ENCODE results near the gene FJX1.

FJX1 gene

GRCh38 chr11:35617687-35618496 lies at the start of gene FJX1:
Gene FJX1 (plus strand): TSS chr11:35618460. CDS start chr11:35618637, 177 bp downstream.
- Histone ChIP-seq H3K4me1 (ENCODE audit: control insufficient read depth, insufficient read depth, low read length) (peaks cover 7% of the 10 kb centered on the region), H3K9me3 (ENCODE audit: control insufficient read depth, insufficient read depth, low read length) (no peaks in the 10 kb centered on the region), H3K27me3 (ENCODE audit: control insufficient read depth, insufficient read depth, low read length) (peaks cover 35% of the 10 kb centered on the region), H3K36me3 (ENCODE audit: control insufficient read depth, insufficient read depth, low read length) (no peaks in the 10 kb centered on the region), H3K4me3 (ENCODE audit: low read depth, low read length) (peak within 1 kb of the TSS; percentile 63), H3K9ac (ENCODE audit: low read depth, low read length) (no peak within 1 kb of the TSS)

GRCh38 chr11:35571696-35572095 lies 46.6 kb upstream of the FJX1 start:
- no peaks in the 10 kb centered on the region for H3K4me1 ChIP-seq (ENCODE audit: control insufficient read depth, insufficient read depth, low read length)
- H3K27me3 ChIP-seq (ENCODE audit: control insufficient read depth, insufficient read depth, low read length) = no peaks in the 10 kb centered on the region
- H3K9ac ChIP-seq (ENCODE audit: low read depth, low read length) = no peak overlapping the region

GRCh38 chr11:35579557-35580396 lies 38.5 kb upstream of the FJX1 start:
- H3K4me1 ChIP-seq (ENCODE audit: control insufficient read depth, insufficient read depth, low read length) = no peaks in the 10 kb centered on the region
- no peak overlapping the region for H3K9ac ChIP-seq (ENCODE audit: low read depth, low read length)
- no peak overlapping the region for H3K4me3 ChIP-seq (ENCODE audit: low read depth, low read length)

More at GRCh38 chr11:35571696-35572095, 46.6 kb upstream of the FJX1 start:
- Histone ChIP-seq H3K4me3 (ENCODE audit: low read depth, low read length) (no peak overlapping the region), H3K9me3 (ENCODE audit: control insufficient read depth, insufficient read depth, low read length) (no peaks in the 10 kb centered on the region), H3K36me3 (ENCODE audit: control insufficient read depth, insufficient read depth, low read length) (no peaks in the 10 kb centered on the region)

GRCh38 chr11:35580397-35580781 lies 37.9 kb upstream of the FJX1 start:
- no peaks in the 10 kb centered on the region for H3K27me3 ChIP-seq (ENCODE audit: control insufficient read depth, insufficient read depth, low read length)
- H3K9ac ChIP-seq (ENCODE audit: low read depth, low read length) = no peak overlapping the region
- H3K4me1 ChIP-seq (ENCODE audit: control insufficient read depth, insufficient read depth, low read length) = no peaks in the 10 kb centered on the region
- no peaks in the 10 kb centered on the region for H3K36me3 ChIP-seq (ENCODE audit: control insufficient read depth, insufficient read depth, low read length)
- H3K9me3 ChIP-seq (ENCODE audit: control insufficient read depth, insufficient read depth, low read length) = no peaks in the 10 kb centered on the region
- H3K4me3 ChIP-seq (ENCODE audit: low read depth, low read length) = no peak overlapping the region

More at GRCh38 chr11:35579557-35580396, 38.5 kb upstream of the FJX1 start:
- Histone ChIP-seq H3K27me3 (ENCODE audit: control insufficient read depth, insufficient read depth, low read length) (no peaks in the 10 kb centered on the region), H3K36me3 (ENCODE audit: control insufficient read depth, insufficient read depth, low read length) (no peaks in the 10 kb centered on the region), H3K9me3 (ENCODE audit: control insufficient read depth, insufficient read depth, low read length) (no peaks in the 10 kb centered on the region)

- no peak overlapping the region for H3K9ac ChIP-seq (ENCODE audit: low read depth, low read length)
- no peaks in the 10 kb centered on the region for H3K27me3 ChIP-seq (ENCODE audit: control insufficient read depth, insufficient read depth, low read length)
- H3K36me3 ChIP-seq (ENCODE audit: control insufficient read depth, insufficient read depth, low read length) = no peaks in the 10 kb centered on the region
- no peaks in the 10 kb centered on the region for H3K4me1 ChIP-seq (ENCODE audit: control insufficient read depth, insufficient read depth, low read length)
- no peak overlapping the region for H3K4me3 ChIP-seq (ENCODE audit: low read depth, low read length)
- H3K9me3 ChIP-seq (ENCODE audit: control insufficient read depth, insufficient read depth, low read length) = no peaks in the 10 kb centered on the region
Observed at GRCh38 chr11:35582033-35582432, 36.2 kb upstream of the FJX1 start.

- Histone ChIP-seq H3K4me1 (ENCODE audit: control insufficient read depth, insufficient read depth, low read length) (no peaks in the 10 kb centered on the region), H3K9ac (ENCODE audit: low read depth, low read length) (no peak overlapping the region), H3K36me3 (ENCODE audit: control insufficient read depth, insufficient read depth, low read length) (no peaks in the 10 kb centered on the region), H3K4me3 (ENCODE audit: low read depth, low read length) (no peak overlapping the region), H3K27me3 (ENCODE audit: control insufficient read depth, insufficient read depth, low read length) (no peaks in the 10 kb centered on the region), H3K9me3 (ENCODE audit: control insufficient read depth, insufficient read depth, low read length) (no peaks in the 10 kb centered on the region)
Observed at GRCh38 chr11:35583126-35583525, 35.1 kb upstream of the FJX1 start.

- H3K36me3 ChIP-seq (ENCODE audit: control insufficient read depth, insufficient read depth, low read length) = no peaks in the 10 kb centered on the region
- no peak overlapping the region for H3K9ac ChIP-seq (ENCODE audit: low read depth, low read length)
- H3K4me3 ChIP-seq (ENCODE audit: low read depth, low read length) = no peak overlapping the region
- no peaks in the 10 kb centered on the region for H3K9me3 ChIP-seq (ENCODE audit: control insufficient read depth, insufficient read depth, low read length)
- no peaks in the 10 kb centered on the region for H3K27me3 ChIP-seq (ENCODE audit: control insufficient read depth, insufficient read depth, low read length)
- H3K4me1 ChIP-seq (ENCODE audit: control insufficient read depth, insufficient read depth, low read length) = no peaks in the 10 kb centered on the region
Observed at GRCh38 chr11:35583843-35584242, 34.4 kb upstream of the FJX1 start.

- Histone ChIP-seq H3K4me3 (ENCODE audit: low read depth, low read length) (no peak overlapping the region), H3K4me1 (ENCODE audit: control insufficient read depth, insufficient read depth, low read length) (no peaks in the 10 kb centered on the region), H3K36me3 (ENCODE audit: control insufficient read depth, insufficient read depth, low read length) (no peaks in the 10 kb centered on the region), H3K9me3 (ENCODE audit: control insufficient read depth, insufficient read depth, low read length) (no peaks in the 10 kb centered on the region), H3K9ac (ENCODE audit: low read depth, low read length) (no peak overlapping the region), H3K27me3 (ENCODE audit: control insufficient read depth, insufficient read depth, low read length) (no peaks in the 10 kb centered on the region)
Observed at GRCh38 chr11:35584321-35584720, 33.9 kb upstream of the FJX1 start.

- Histone ChIP-seq H3K9ac (ENCODE audit: low read depth, low read length) (no peak overlapping the region), H3K4me3 (ENCODE audit: low read depth, low read length) (no peak overlapping the region), H3K27me3 (ENCODE audit: control insufficient read depth, insufficient read depth, low read length) (no peaks in the 10 kb centered on the region), H3K36me3 (ENCODE audit: control insufficient read depth, insufficient read depth, low read length) (no peaks in the 10 kb centered on the region), H3K9me3 (ENCODE audit: control insufficient read depth, insufficient read depth, low read length) (no peaks in the 10 kb centered on the region), H3K4me1 (ENCODE audit: control insufficient read depth, insufficient read depth, low read length) (no peaks in the 10 kb centered on the region)
Observed at GRCh38 chr11:35585416-35585815, 32.8 kb upstream of the FJX1 start.

- H3K27me3 ChIP-seq (ENCODE audit: control insufficient read depth, insufficient read depth, low read length) = no peaks in the 10 kb centered on the region
- H3K9ac ChIP-seq (ENCODE audit: low read depth, low read length) = no peak overlapping the region
- no peak overlapping the region for H3K4me3 ChIP-seq (ENCODE audit: low read depth, low read length)
- no peaks in the 10 kb centered on the region for H3K36me3 ChIP-seq (ENCODE audit: control insufficient read depth, insufficient read depth, low read length)
- H3K4me1 ChIP-seq (ENCODE audit: control insufficient read depth, insufficient read depth, low read length) = no peaks in the 10 kb centered on the region
- no peaks in the 10 kb centered on the region for H3K9me3 ChIP-seq (ENCODE audit: control insufficient read depth, insufficient read depth, low read length)
Observed at GRCh38 chr11:35586222-35586621, 32.0 kb upstream of the FJX1 start.

GRCh38 chr11:35587972-35588371 lies 30.3 kb upstream of the FJX1 start:
- Histone ChIP-seq H3K36me3 (ENCODE audit: control insufficient read depth, insufficient read depth, low read length) (no peaks in the 10 kb centered on the region), H3K9me3 (ENCODE audit: control insufficient read depth, insufficient read depth, low read length) (no peaks in the 10 kb centered on the region), H3K9ac (ENCODE audit: low read depth, low read length) (no peak overlapping the region), H3K4me3 (ENCODE audit: low read depth, low read length) (no peak overlapping the region), H3K27me3 (ENCODE audit: control insufficient read depth, insufficient read depth, low read length) (no peaks in the 10 kb centered on the region), H3K4me1 (ENCODE audit: control insufficient read depth, insufficient read depth, low read length) (no peaks in the 10 kb centered on the region)

- no peaks in the 10 kb centered on the region for H3K4me1 ChIP-seq (ENCODE audit: control insufficient read depth, insufficient read depth, low read length)
- H3K4me3 ChIP-seq (ENCODE audit: low read depth, low read length) = no peak overlapping the region
Observed at GRCh38 chr11:35588627-35589026, 29.6 kb upstream of the FJX1 start.

More at GRCh38 chr11:35588627-35589026, 29.6 kb upstream of the FJX1 start:
- H3K36me3 ChIP-seq (ENCODE audit: control insufficient read depth, insufficient read depth, low read length) = no peaks in the 10 kb centered on the region
- no peaks in the 10 kb centered on the region for H3K9me3 ChIP-seq (ENCODE audit: control insufficient read depth, insufficient read depth, low read length)
- no peaks in the 10 kb centered on the region for H3K27me3 ChIP-seq (ENCODE audit: control insufficient read depth, insufficient read depth, low read length)
- H3K9ac ChIP-seq (ENCODE audit: low read depth, low read length) = no peak overlapping the region
